IMR-90 (cell line): ENCODE data around the gene PRKN. TPM values are rescaled to one million over a fixed set of nuclear protein-coding genes. Genes with fewer than 3 reads are reported as not detected.

Experiments used
- ATAC-seq: fragments of 200-7000 bp; cut with Tn5 transposase; 2 replicates; pipeline ENCODE4 v1.9.1; 2020; ENCODE audit warnings: low read depth, mild to moderate bottlenecking, moderate library complexity
- BruUV-seq: library from RNA; stranded (reverse); fragments of 400-500 nt; replicated peaks from 2 replicates; lab custom pipeline; 2021; lab: Mats Ljungman, UMichigan
- CTCF ChIA-PET: fragments of 300-600 bp; formaldehyde crosslinking; extraction: SDS; loops from one replicate; lab custom pipeline; 2021; ENCODE audit warnings: antibody characterized with exemption; lab: Yijun Ruan, JAX
- POLR2A ChIA-PET: fragments of 300-600 bp; sonication (Branson Sonifier 250); formaldehyde crosslinking; loops from one replicate; lab custom pipeline; 2022; ENCODE audit warnings: antibody characterized with exemption; ENCODE audit not compliant: unreplicated experiment; lab: Charles Lee
- DNase-seq: peaks from one replicate; pipeline ENCODE4 v3.0.0; 2013
- H2AFZ ChIP-seq: replicated peaks from 2 replicates; pipeline ENCODE3; 2013; ENCODE audit warnings: low read length, mild to moderate bottlenecking; ENCODE audit not compliant: poor library complexity
- H2AK5ac ChIP-seq: 2 replicates; pipeline ENCODE4 v1.6.1; 2013; ENCODE audit warnings: low read depth, low read length, inconsistent platforms
- H2AK9ac ChIP-seq: replicated peaks from 2 replicates; pipeline ENCODE3; 2013; ENCODE audit warnings: mild to moderate bottlenecking, low read depth, low read length, moderate library complexity; ENCODE audit not compliant: poor library complexity
- H2BK120ac ChIP-seq: 2 replicates; pipeline ENCODE4 v1.6.1; 2013; ENCODE audit warnings: low read depth, low read length, inconsistent platforms
- H2BK15ac ChIP-seq: 3 replicates; pipeline ENCODE4 v1.6.1; 2013; ENCODE audit warnings: low read depth, low read length, inconsistent platforms
- H2BK20ac ChIP-seq: 2 replicates; pipeline ENCODE4 v1.6.1; 2013; ENCODE audit warnings: low read depth, mild to moderate bottlenecking, inconsistent platforms, low read length, moderate library complexity
- H2BK5ac ChIP-seq: 2 replicates; pipeline ENCODE4 v1.6.1; 2013; ENCODE audit warnings: mild to moderate bottlenecking, low read depth, low read length, inconsistent platforms; ENCODE audit not compliant: poor library complexity, severe bottlenecking
- H3K14ac ChIP-seq: replicated peaks from 2 replicates; pipeline ENCODE4 v1.6.1; 2013; ENCODE audit warnings: low read depth, low read length, inconsistent platforms
- H3K18ac ChIP-seq: 2 replicates; pipeline ENCODE4 v1.6.1; 2013; ENCODE audit warnings: low read depth, low read length, control low read depth
- H3K23ac ChIP-seq: 2 replicates; pipeline ENCODE4 v1.6.1; 2013; ENCODE audit warnings: low read depth, low read length, inconsistent platforms
- H3K27ac ChIP-seq: 2 replicates; pipeline ENCODE4 v1.5.1; 2013; ENCODE audit warnings: mild to moderate bottlenecking, control low read depth, low read length; ENCODE audit not compliant: insufficient read depth
- H3K27me3 ChIP-seq: 2 replicates; pipeline ENCODE4 v1.6.1; 2013; ENCODE audit warnings: low read length; ENCODE audit not compliant: control insufficient read depth, insufficient read depth
- H3K36me3 ChIP-seq: 2 replicates; pipeline ENCODE4 v1.6.1; 2013; ENCODE audit warnings: low read length, mixed read lengths; ENCODE audit not compliant: control insufficient read depth, insufficient read depth
- H3K4ac ChIP-seq: 2 replicates; pipeline ENCODE4 v1.6.1; 2013; ENCODE audit warnings: low read depth, low read length, inconsistent platforms
- H3K4me1 ChIP-seq: 2 replicates; pipeline ENCODE4 v1.6.1; 2013; ENCODE audit warnings: low read length, mixed read lengths; ENCODE audit not compliant: control insufficient read depth, insufficient read depth
- H3K4me2 ChIP-seq: 2 replicates; pipeline ENCODE4 v1.6.1; 2013; ENCODE audit warnings: low read depth, mild to moderate bottlenecking, control low read depth, low read length, moderate library complexity
- H3K4me3 ChIP-seq: 2 replicates; pipeline ENCODE4 v1.5.1; 2013; ENCODE audit warnings: low read depth, mild to moderate bottlenecking, control low read depth, low read length, moderate library complexity; ENCODE audit not compliant: insufficient read depth
- H3K56ac ChIP-seq: 2 replicates; pipeline ENCODE4 v1.6.1; 2013; ENCODE audit warnings: low read length, inconsistent platforms; ENCODE audit not compliant: insufficient read depth; ENCODE audit errors: extremely low read depth
- H3K79me1 ChIP-seq, 2 experiments: 2 replicates each; pipeline ENCODE4 v1.6.1; 2013; ENCODE audit warnings: low read length in 2 of 2, inconsistent platforms in 1 of 2, low read depth in 1 of 2
- H3K9ac ChIP-seq: 2 replicates; pipeline ENCODE4 v1.6.1; 2013; ENCODE audit warnings: low read depth, low read length, control low read depth
- H3K9me1 ChIP-seq: 2 replicates; pipeline ENCODE4 v1.6.1; 2013; ENCODE audit warnings: low read length, inconsistent platforms; ENCODE audit not compliant: insufficient read depth
- H3K9me3 ChIP-seq: 2 replicates; pipeline ENCODE4 v1.6.1; 2013; ENCODE audit warnings: low read length; ENCODE audit not compliant: control insufficient read depth, insufficient read depth
- H4K20me1 ChIP-seq: 2 replicates; pipeline ENCODE4 v1.6.1; 2013; ENCODE audit warnings: low read length, inconsistent platforms; ENCODE audit not compliant: insufficient read depth
- H4K5ac ChIP-seq: 2 replicates; pipeline ENCODE4 v1.6.1; 2013; ENCODE audit warnings: mild to moderate bottlenecking, low read depth, low read length, control low read depth
- H4K8ac ChIP-seq, 2 experiments: 2 replicates each; pipeline ENCODE4 v1.6.1; 2013; ENCODE audit warnings: low read depth in 2 of 2, low read length in 2 of 2, control low read depth in 1 of 2, inconsistent platforms in 1 of 2
- H4K91ac ChIP-seq: 2 replicates; pipeline ENCODE4 v1.6.1; 2013; ENCODE audit warnings: low read depth, low read length, inconsistent platforms; ENCODE audit not compliant: insufficient read depth
- CEBPB ChIP-seq: IDR thresholded peaks from 2 replicates; pipeline ENCODE4 v1.6.1; 2012; ENCODE audit warnings: low read depth, low read length, improper control_type of control experiment
- CHD1 ChIP-seq: IDR thresholded peaks from 2 replicates; pipeline ENCODE4 v1.6.1; 2012; ENCODE audit warnings: low read depth, low read length, improper control_type of control experiment
- ELK1 ChIP-seq: fragments of 150-350 bp; IDR thresholded peaks from 2 replicates; pipeline ENCODE4 v1.6.1; 2016; ENCODE audit warnings: low read depth, mild to moderate bottlenecking, low read length, moderate library complexity, borderline replicate concordance
- FOS ChIP-seq: fragments of 150-350 bp; IDR thresholded peaks from 2 replicates; pipeline ENCODE4 v1.6.1; 2016; ENCODE audit warnings: low read depth, low read length
- MAFK ChIP-seq: IDR thresholded peaks from 2 replicates; pipeline ENCODE4 v1.6.1; 2012; ENCODE audit warnings: low read depth, low read length, improper control_type of control experiment
- MAZ ChIP-seq: IDR thresholded peaks from 2 replicates; pipeline ENCODE4 v1.6.1; 2012; ENCODE audit warnings: low read depth, mild to moderate bottlenecking, low read length, improper control_type of control experiment, moderate library complexity, borderline replicate concordance
- MXI1 ChIP-seq: IDR thresholded peaks from 2 replicates; pipeline ENCODE4 v1.6.1; 2012; ENCODE audit warnings: low read depth, mild to moderate bottlenecking, low read length, moderate library complexity, borderline replicate concordance
- POLR2A ChIP-seq: IDR thresholded peaks from 2 replicates; pipeline ENCODE4 v1.6.1; 2012; ENCODE audit warnings: mild to moderate bottlenecking, low read depth, low read length
- RAD21 ChIP-seq: IDR thresholded peaks from 2 replicates; pipeline ENCODE4 v1.6.1; 2012; ENCODE audit warnings: low read length, improper control_type of control experiment
- RCOR1 ChIP-seq: IDR thresholded peaks from 2 replicates; pipeline ENCODE4 v1.6.1; 2012; ENCODE audit warnings: mild to moderate bottlenecking, low read length, improper control_type of control experiment; ENCODE audit not compliant: insufficient replicate concordance
- RFX5 ChIP-seq: IDR thresholded peaks from 2 replicates; pipeline ENCODE4 v1.8.0; 2012; ENCODE audit warnings: low read depth, mild to moderate bottlenecking, low read length, moderate library complexity
- SMC3 ChIP-seq: fragments of 150-350 bp; IDR thresholded peaks from 2 replicates; pipeline ENCODE4 v1.6.1; 2016; ENCODE audit warnings: low read depth, mild to moderate bottlenecking, antibody characterized with exemption, low read length, moderate library complexity
- USF2 ChIP-seq: fragments of 150-350 bp; IDR thresholded peaks from 2 replicates; pipeline ENCODE4 v1.6.1; 2017; ENCODE audit warnings: mild to moderate bottlenecking, antibody characterized with exemption, low read length, low read depth
- WGBS, 2 experiments: methylation state at CpG; one replicate each; pipeline versions ENCODE4 v1.1.5 to v1.1.7; 2013; ENCODE audit warnings: missing lambda C conversion rate in 2 of 2; ENCODE audit not compliant: insufficient read length in 1 of 2; ENCODE audit errors: extremely low coverage in 2 of 2; 5-methylcytosine and 5-hydroxymethylcytosine counted together
- dilution Hi-C: fragments of 300-500 bp; cut with HindIII; formaldehyde crosslinking; loops from one replicate; pipeline ENCODE4 v1.14.3; 2018; ENCODE audit warnings: low sequenced_read_pairs; ENCODE audit not compliant: unreplicated experiment
- in situ Hi-C: fragments of 300-500 bp; cut with MboI; formaldehyde crosslinking; loops from 3 replicates; pipeline ENCODE4 v1.14.3; 2019; ENCODE audit warnings: low sequenced_read_pairs, inconsistent platforms, mixed read lengths
- intact Hi-C: fragments of 100-400 bp; cut with micrococcal nuclease; formaldehyde crosslinking; loops from 2 replicates; pipeline ENCODE4 v1.10.0; 2022
- polyA plus RNA-seq, 3 experiments: library from polyadenylated mRNA; depleted of rRNA; stranded (reverse); fragments of >200 nt; gene quantifications; 2 replicates each; pipeline ENCODE4 v1.2.3, GENCODE V29; 2012; ENCODE audit warnings: low replicate concordance in 1 of 3
- total RNA-seq: library from RNA; depleted of rRNA; stranded (reverse); fragments of >200 nt; gene quantifications from 2 replicates; pipeline ENCODE4 v1.2.3, GENCODE V29; 2012

PRKN gene
- total and polyA plus RNA-seq, 2 of the 4 experiments (the other 2 are of a cell fraction), result 0.15 to 0.18 TPM

GRCh38 chr6:162699961-162700360 lies 27.6 kb downstream of the PRKN start:
- no peak overlapping the region for H2BK20ac ChIP-seq
- no TSS peak for BruUV-seq
- no peak overlapping the region for H3K23ac ChIP-seq
- no peaks in the 10 kb centered on the region for H4K20me1 ChIP-seq
- H2BK120ac ChIP-seq, result no peak overlapping the region
- dilution Hi-C loops, result no loop called here
- no peak overlapping the region for H2AK5ac ChIP-seq
- no peak overlapping the region for H2BK15ac ChIP-seq
- H3K56ac ChIP-seq, result no peak overlapping the region
- DNase-seq (no peak), ATAC-seq (no peak)
- no peak overlapping the region for H3K4ac ChIP-seq
- POLR2A ChIA-PET, result no interaction called here
- no peak overlapping the region for H3K14ac ChIP-seq
- WGBS, 2 experiments, result no CpG with 5 or more reads among the region's 2 CpGs
- no peaks in the 10 kb centered on the region for H3K79me1 ChIP-seq
- no peaks in the 10 kb centered on the region for H3K4me1 ChIP-seq
- H3K4me2 ChIP-seq, result no peak overlapping the region
- H4K8ac ChIP-seq, result no peak overlapping the region
- H3K4me3 ChIP-seq, result no peak overlapping the region
- H2AK9ac ChIP-seq, result no peak overlapping the region
- H4K91ac ChIP-seq, result no peak overlapping the region
- no peak overlapping the region for H3K27ac ChIP-seq
- TF ChIP-seq CHD1 (no peak), SMC3 (no peak), MAZ (no peak), CEBPB (no peak), MXI1 (no peak), FOS (no peak), RFX5 (no peak), MAFK (no peak), USF2 (no peak), RAD21 (no peak), ELK1 (no peak), POLR2A (no peak), RCOR1 (no peak)
- CTCF ChIA-PET, result no interaction called here
- no peak overlapping the region for H3K9ac ChIP-seq
- H3K9me1 ChIP-seq, result no peaks in the 10 kb centered on the region
- no peak overlapping the region for H2BK5ac ChIP-seq
- peaks cover 9% of the 10 kb centered on the region for H3K9me3 ChIP-seq
- no peak overlapping the region for H2AFZ ChIP-seq
- no peak overlapping the region for H3K18ac ChIP-seq
- intact Hi-C loops, result no loop called here
- H3K36me3 ChIP-seq, result no peaks in the 10 kb centered on the region
- no peaks in the 10 kb centered on the region for H3K27me3 ChIP-seq
- no peak overlapping the region for H4K5ac ChIP-seq
- in situ Hi-C loops, result no loop called here
